ENCODE data around the gene DNAJC17.

DNA sequence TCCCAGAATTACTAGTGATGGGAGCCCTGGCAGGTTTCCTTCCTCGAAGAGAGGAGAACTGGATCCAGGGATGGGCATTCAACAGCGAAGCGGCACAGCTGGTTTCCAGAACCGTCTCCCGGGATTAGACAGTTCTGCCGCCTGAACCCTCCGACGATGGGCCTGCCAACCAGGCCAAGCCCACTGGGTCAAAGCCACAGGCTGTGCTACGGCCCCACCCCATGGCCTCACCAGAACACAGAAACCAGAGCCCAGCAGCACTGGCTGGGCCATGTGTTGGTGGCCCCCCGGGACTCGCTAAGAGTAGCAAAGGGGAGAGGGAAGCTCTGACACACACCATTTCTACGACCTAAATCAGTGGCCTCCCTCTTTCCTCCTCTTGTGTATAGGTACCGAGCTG lies 35.3 kb downstream of the DNAJC17 start:
- TF ChIP-seq SIN3A (IDR thresholded peaks at IDR 0.05; ENCODE audit: borderline replicate concordance, low read depth, low read length) (no peak), ZNF460 (CRISPR knock-in tag; IDR thresholded peaks at IDR 0.05; ENCODE audit: borderline replicate concordance) (no peak), YY1 (IDR thresholded peaks at IDR 0.05; ENCODE audit: insufficient read depth, insufficient replicate concordance, low read depth, low read length) (no peak), DR1 (CRISPR knock-in tag; IDR thresholded peaks at IDR 0.05) (no peak), ZNF629 (CRISPR knock-in tag; conservative IDR thresholded peaks at IDR 0.05) (no peak), FOXA3 (CRISPR knock-in tag; IDR thresholded peaks at IDR 0.05) (no peak)

Data from HepG2 (cell line).